Right renal pelvis (tissue), 4 donors: ENCODE results near the gene NTRK2. TPM values are rescaled to one million over a fixed set of nuclear protein-coding genes. Genes with fewer than 3 reads are reported as not detected.

ENCODE experiments used
- DNase-seq, 4 donors: peaks; one replicate each; pipeline ENCODE4 v3.0.0-alpha.2; 2013; ENCODE audit warnings: low read depth in 4 of 4, low spot score in 3 of 4, missing footprints in 1 of 4
- polyA plus RNA-seq, 4 donors: library from polyadenylated mRNA; unstranded; fragments of 120-200 nt; gene quantifications; one replicate each; pipeline ENCODE4 v1.2.1, GENCODE V29; 2013; ENCODE audit not compliant: insufficient read length in 4 of 4

Gene NTRK2
- polyA plus RNA-seq, 4 donors: 94.3 to 117 (median 109) TPM

- DNase-seq: no peak
Measured at GRCh38 chr9:84679571-84679970, 10.0 kb downstream of the NTRK2 start.

DNA sequence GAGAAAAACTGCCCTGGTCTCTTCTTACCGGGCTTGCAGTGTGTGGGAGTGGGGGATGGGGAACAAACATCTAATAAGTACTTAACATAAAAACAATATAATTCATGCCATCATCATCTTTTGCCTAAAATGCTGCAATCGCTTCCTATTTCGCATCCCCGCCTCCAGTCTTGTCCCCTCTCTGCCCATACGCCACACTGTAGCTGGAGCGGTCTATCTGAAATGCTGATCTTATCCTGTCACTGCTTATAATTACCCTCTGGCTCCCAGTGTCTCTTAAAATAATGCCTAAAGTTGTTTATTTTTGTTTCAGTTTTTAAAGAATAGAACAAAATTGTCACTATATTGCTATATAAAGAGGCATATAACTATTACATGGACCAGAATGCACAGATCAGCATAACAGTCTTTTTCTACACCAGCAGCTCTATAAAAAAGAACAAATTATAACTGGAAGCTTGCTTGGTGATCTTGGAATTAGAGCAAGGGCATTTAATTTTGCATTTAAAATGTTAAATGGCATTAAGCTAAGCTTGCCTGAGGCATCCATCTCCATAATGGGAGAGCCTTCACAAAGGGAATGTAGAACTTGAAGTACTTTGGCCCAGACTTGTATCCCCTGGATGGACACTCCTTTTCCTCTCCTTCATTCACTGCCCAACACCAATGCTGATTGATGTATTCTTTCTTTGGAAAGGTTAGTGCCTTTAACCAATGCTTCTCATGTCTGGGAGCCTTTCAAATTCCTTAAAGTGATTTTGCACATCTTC lies 12.2 kb downstream of the NTRK2 start:
- no peak for DNase-seq

- DNase-seq: no peak
Measured at GRCh38 chr9:84686068-84686467, 16.5 kb downstream of the NTRK2 start.

DNA sequence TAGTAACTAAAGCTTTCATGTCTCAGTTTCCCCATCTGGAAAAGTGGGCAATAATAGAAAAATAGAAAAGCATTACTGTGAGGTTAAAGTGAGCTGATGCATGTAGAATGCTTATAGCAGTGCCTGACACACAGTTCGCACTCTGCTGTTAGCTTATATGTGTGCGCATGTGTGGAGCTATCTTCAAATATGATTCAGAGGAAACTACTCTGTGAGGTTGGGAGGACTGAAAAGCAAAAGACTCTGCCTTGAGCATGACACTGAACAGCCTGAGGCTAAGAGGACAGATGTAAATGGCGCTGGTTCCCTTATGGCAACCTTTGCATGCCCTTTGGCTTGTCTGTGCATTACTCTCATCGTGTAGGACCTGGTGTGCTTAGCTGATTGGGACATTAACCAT lies 19.4 kb downstream of the NTRK2 start:
- DNase-seq: no peak

DNA sequence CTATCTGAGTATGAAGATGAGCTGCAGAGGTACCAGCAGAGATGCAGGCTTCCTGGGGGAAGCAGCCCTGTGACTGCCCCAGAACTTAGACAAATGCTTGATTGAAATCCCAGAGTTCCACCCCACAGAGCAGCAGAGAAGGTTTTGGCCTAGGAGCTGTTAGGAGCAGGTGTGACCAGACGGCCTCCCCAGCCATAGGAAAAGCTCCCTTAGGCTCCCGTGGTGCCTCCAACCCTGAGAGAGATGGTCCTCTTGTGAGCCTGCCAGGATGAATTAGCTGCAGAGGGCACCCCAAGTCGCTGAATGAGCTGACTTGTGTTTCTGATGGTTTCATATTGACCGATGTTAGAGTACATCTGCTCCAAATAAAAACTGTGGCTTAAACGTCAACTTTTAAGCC lies 22.1 kb downstream of the NTRK2 start:
- no peak for DNase-seq

- no peak for DNase-seq
Measured at GRCh38 chr9:84694248-84694647, 24.7 kb downstream of the NTRK2 start.

DNA sequence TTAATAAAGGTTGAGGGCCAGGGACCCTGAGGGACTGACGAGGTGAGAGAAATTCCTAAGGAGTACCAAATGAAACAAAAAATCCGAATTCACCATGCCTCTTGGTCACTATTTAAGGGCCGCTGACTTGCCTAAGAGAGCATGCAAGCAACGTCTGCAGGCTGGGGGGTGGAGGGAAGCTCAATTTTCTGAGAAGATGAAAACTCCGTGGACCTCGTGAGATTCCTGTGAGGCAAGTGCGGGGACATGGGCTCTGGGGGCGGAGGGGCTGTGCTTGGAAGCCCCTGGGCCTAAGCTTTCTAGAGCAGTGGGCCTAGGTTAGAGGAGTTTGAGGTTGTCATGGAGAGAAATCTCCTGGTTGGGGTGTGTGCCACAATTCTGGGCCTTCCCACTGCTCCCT lies 27.5 kb downstream of the NTRK2 start:
- no peak for DNase-seq

- DNase-seq: peak in 2 of 4 donors; percentile 42 to 47
Measured at GRCh38 chr9:84697509-84698114, 28.1 kb downstream of the NTRK2 start.

DNA sequence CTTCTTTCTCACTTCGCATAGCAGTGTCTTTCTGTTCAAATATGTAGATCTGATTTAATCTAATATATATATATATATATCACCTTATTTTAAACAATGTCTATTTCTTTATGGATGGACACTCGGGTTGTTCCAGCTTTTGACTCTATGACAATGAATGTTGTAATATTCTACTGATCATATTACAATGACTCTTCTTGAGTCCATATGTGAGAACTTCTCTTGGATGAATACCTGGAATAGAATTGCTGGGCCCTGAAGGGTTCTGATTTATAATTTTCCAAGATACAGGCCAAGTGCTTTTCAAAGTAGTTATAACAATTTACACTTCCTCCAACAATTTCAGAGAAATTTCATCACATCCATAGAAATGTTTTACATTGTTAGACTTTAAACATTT lies 28.8 kb downstream of the NTRK2 start:
- DNase-seq: no peak

DNA sequence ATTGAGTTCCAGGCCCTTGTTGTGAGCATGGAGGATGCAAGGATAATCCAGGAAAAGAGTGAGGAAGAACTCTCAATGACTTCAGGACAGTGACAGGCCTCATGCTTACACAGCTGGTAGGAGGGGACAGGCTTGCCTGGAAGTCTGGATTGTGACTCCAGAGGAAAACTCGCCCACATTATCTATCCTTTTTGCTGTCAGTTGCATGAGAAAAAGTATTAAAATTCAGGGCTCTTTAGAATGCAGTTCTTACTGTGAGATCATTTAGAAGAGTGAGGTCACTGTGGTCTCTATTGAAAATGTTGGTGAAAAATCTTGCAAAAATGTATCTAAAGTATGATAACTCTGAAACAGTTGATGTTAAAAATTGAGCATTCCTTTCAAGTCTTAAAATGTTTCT lies 30.5 kb downstream of the NTRK2 start:
- DNase-seq: no peak

DNA sequence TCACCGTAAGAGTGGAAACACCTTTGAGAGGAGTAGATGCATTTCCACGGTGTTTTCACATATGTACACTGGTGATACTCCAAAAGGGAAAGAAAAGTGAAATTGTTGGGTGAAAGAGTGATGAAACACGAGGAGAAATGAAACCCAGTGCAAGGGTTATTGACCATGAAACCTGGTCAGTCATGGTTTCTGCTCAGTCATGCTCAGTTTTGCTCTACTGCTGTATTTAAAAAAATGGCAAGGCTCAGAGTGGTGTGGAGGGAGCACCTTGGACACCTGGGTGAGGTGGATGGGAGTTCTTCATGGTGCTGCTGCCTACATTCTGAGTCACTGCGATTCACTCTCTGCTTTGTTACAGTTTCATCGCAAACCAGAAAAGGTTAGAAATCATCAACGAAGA lies 32.3 kb downstream of the NTRK2 start:
- no peak for DNase-seq

DNA sequence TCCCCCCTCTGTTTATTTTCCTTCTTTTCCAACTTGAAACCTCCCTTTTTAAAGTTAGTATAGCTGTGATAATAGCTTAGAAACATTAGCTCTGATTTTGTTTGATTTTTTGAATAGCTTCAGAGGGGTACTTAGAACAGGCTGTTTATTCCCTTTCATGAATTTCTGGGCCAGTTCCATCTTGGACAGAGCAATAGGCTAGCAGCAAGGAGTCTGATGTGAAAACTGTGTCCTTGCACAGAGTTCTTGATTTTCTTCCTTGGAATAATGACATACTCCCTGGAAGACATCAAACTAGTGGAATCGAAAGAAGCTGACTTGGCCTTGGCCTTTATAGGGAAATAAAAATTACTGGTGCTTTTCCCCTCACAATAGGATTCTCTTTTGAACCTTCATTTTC lies 32.9 kb downstream of the NTRK2 start:
- no peak for DNase-seq

- peak in 3 of 4 donors; percentile 18 to 46 (median 38) for DNase-seq
Measured at GRCh38 chr9:84703793-84704192, 34.3 kb downstream of the NTRK2 start.

GRCh38 chr9:84705128-84705527 lies 35.6 kb downstream of the NTRK2 start:
- no peak for DNase-seq

DNA sequence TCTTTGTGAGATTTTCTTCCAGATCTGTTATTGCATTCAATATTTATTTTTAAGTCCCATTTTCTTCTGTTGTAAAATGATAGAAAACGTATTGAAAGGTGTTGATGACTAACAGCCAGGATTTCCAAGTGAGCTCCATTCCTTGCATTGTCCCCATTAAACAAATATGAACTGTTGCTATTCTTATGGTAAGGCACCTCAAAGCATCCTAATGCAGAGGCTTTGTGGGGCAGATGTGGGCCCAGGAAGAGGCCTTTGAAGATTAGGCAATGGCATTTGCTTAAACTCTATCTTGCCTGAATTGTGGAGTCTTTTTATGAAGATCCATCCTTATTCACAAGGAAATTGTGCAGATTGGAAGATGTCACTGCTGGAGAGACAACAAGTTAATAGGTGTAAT lies 38.9 kb downstream of the NTRK2 start:
- DNase-seq: no peak

DNA sequence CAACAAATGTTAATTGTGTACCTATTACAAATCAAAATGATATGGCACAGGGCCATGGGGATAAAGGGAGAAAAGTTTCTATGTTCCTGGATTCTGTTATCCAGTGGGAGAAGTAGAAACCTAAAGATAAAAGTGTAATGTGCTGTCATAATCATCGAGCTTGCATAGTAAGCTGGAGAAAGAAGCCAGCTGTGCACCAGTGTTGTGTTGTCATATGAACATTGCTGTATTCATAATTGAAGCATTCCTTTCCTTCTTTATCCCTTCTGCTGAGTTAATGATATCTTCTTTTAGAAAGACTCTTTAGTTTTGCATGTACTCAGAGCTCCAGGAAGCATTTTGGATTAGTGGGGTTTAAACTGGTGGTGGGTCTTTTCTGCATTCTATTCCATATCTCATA lies 39.5 kb downstream of the NTRK2 start:
- no peak for DNase-seq

DNA sequence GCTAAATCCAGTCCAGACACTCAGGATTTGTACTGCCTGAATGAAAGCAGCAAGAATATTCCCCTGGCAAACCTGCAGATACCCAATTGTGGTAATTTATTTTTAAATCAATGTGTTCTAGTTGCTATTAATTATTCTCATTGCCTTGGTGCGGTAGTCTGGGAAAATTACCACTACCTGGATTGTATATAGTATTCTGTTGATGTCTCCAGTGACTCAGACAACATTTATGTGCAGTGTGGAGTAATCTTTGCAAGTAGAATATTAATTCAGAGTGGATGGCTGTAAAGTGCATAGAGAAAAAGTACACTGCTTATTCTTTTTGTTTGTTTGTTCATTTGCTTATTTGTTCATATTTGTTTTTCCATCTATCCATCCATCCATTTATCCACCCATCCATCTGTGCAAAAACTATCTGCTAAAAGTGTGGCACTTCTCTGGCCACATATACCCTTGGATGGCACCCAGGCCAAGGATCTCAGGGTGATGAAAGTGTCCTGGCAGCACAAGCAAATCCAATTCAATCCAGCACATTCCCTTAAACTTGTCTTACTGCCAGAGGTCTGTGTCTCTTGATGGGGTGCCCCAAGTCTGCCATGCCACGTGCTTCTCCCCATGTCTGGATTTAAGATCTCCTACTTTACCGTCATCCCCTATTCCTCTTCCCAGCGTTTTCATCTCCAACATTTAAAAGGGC lies 41.3 kb downstream of the NTRK2 start:
- no peak for DNase-seq

- DNase-seq: no peak
Measured at GRCh38 chr9:84711398-84711777, 41.9 kb downstream of the NTRK2 start.

DNA sequence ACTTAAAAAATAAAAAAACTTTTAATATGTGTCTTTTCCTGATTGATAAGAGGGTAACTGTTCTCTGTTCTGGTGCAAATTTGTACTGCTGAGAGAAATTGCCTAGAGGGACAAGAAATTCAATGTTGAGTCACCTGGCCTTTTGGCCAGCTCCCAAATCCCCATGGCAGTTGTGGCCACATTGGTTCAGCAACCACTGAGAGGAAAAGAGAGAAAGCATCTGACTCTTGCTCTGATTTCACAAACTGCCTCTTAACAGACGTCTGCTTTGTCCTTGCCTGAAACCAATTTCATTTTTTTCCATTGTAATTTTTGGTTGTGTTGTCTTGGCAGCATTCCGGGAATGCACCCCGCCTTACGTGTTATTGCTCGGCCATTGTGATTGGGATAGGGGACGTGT lies 42.4 kb downstream of the NTRK2 start:
- DNase-seq: no peak

DNA sequence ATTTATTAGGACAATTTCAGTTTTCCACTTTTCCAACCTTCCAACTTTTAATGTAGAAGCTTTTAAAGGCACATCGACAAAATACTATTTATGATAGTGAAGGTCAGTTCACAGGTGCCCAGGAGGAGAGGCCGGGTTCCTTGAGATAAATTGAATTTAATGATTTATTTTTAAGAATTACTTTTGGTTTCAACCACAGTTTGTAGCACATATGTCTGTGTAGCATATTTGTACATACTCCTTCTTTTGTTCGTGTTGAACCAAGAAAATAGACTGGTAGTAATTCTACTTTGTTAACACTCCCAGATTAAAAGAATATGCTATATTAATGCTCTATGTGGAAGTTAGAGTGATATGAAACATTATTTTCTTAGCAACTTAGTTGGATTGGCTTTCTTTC lies 46.7 kb downstream of the NTRK2 start:
- DNase-seq: no peak

GRCh38 chr9:84718476-84718875 lies 48.9 kb downstream of the NTRK2 start:
- DNase-seq: no peak

DNA sequence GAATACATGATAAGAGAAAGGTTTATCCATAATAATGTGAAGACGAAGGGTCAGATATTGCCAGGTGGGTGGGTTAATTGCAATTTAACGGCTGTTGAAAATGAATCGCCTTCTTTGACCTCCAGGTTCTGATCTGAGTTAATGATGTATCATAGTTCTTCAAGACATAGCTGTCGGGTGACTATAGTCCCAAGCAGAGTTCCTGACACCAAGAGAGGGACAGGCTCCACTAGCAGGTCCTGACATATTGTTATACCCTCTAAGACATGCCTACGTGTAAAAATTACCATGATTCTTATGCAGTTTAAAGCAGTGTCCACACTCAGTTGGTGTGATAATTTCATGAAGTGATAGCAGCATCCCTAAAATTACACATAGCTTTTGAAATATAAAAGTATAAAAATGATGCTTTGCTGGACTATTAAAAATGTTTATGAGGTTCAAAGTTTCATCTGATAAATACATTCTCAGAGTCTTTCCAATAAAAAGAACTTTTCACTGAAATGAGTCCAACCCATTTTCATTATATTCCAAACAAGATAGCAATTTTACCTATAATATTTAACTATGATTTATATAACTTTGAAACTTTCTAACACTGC lies 53.0 kb downstream of the NTRK2 start:
- DNase-seq: no peak
